GM12891 (cell line): Measurements from ENCODE around the gene SOD2.
"Not testable (repeated sequence)": the region's sequence is repeated elsewhere in the genome, so short reads cannot be mapped to it uniquely, and the experiment has no call there.

Source experiments
- PAX5 ChIP-seq: IDR thresholded peaks from 2 replicates; pipeline ENCODE4 v1.6.1; 2011; ENCODE audit warnings: low read length, moderate library complexity, mild to moderate bottlenecking; ENCODE audit not compliant: insufficient read depth, severe bottlenecking
- POLR2A ChIP-seq: IDR thresholded peaks from 2 replicates; pipeline ENCODE4 v1.6.1; 2011; ENCODE audit warnings: low read depth, low read length, control low read depth
- POLR2AphosphoS5 ChIP-seq: IDR thresholded peaks from 2 replicates; pipeline ENCODE4 v1.6.1; 2011; ENCODE audit warnings: low read depth, low read length, control low read depth
- SPI1 ChIP-seq: IDR thresholded peaks from 2 replicates; pipeline ENCODE4 v1.6.1; 2011; ENCODE audit warnings: low read depth, low read length, control low read depth
- TAF1 ChIP-seq: IDR thresholded peaks from 2 replicates; pipeline ENCODE4 v1.6.1; 2011; ENCODE audit warnings: low read depth, low read length, control low read depth

DNA sequence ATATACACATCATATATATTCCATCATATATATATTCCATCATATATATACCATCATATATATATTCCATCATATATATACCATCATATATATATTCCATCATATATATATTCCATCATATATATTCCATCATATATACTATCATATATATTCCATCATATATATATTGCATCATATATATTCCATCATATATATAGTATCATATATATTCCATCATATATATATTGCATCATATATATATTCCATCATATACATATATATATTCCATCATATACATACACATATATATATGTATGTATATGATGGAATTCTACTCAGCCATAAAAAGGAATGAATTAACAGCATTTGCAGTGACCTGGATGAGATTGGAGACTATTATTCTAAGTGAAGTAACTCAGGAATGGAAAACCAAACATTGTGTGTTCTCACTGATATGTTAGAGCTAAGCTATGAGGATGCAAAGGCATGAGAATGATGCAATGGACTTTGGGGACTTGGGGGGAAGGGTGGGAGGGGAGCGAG lies 29.6 kb downstream of the SOD2 start:
- TF ChIP-seq POLR2A, POLR2AphosphoS5, SPI1, TAF1, PAX5: not testable (repeated sequence)
